Muscle layer of duodenum (tissue), 2 donors: ENCODE results near the gene FABP2.

Experiments
- H3K27ac ChIP-seq: one replicate; pipeline ENCODE4 v1.7.0; 2013; ENCODE audit warnings: mild to moderate bottlenecking, low read length
- H3K27me3 ChIP-seq: one replicate; pipeline ENCODE4 v1.7.0; 2013; ENCODE audit warnings: low read depth, mild to moderate bottlenecking, control low read depth, low read length
- H3K36me3 ChIP-seq, 2 donors: one replicate each; pipeline ENCODE4 v1.7.0; 2013; ENCODE audit warnings: low read length in 2 of 2, control low read depth in 1 of 2, mild to moderate bottlenecking in 1 of 2; ENCODE audit not compliant: insufficient read depth in 2 of 2, control insufficient read depth in 1 of 2
- H3K4me1 ChIP-seq, 2 donors: one replicate each; pipeline ENCODE4 v1.7.0; 2013; ENCODE audit warnings: low read length in 2 of 2, mild to moderate bottlenecking in 2 of 2, control low read depth in 1 of 2, moderate library complexity in 1 of 2; ENCODE audit not compliant: insufficient read depth in 2 of 2, control insufficient read depth in 1 of 2
- H3K4me3 ChIP-seq, 2 donors: one replicate each; pipeline ENCODE4 v1.7.0; 2013; ENCODE audit warnings: low read length in 2 of 2, low read depth in 1 of 2, mild to moderate bottlenecking in 1 of 2
- H3K9me3 ChIP-seq, 2 donors: one replicate each; pipeline ENCODE4 v1.7.0; 2013; ENCODE audit warnings: low read length in 2 of 2, control low read depth in 1 of 2, mild to moderate bottlenecking in 1 of 2; ENCODE audit not compliant: control insufficient read depth in 1 of 2
- donor health status: healthy.

The FABP2 gene

DNA sequence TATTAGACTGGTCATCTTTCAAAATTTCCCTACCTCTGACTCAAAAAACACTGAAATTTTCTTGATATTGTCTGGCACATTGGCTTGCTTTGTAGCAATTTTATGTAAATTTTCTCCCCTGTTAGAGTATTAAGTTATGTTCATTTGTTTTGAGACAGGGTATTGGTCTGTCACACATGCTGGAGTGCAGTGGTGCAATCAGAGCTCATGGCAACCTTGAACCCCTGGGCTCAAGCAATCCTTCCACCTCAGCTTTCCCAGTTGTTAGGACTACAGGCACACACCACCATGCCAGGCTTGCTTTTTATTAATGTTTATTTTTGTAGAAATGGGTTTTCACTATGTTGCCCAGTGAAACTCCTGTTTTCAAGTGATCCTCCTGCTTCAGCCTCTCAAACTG lies 17.5 kb downstream of the FABP2 start:
- Histone ChIP-seq H3K4me1 (no peaks in the 10 kb centered on the region), H3K9me3 (no peaks in the 10 kb centered on the region), H3K27me3 (no peaks in the 10 kb centered on the region), H3K27ac (no peak overlapping the region), H3K36me3 (no peaks in the 10 kb centered on the region), H3K4me3 (no peak overlapping the region)

DNA sequence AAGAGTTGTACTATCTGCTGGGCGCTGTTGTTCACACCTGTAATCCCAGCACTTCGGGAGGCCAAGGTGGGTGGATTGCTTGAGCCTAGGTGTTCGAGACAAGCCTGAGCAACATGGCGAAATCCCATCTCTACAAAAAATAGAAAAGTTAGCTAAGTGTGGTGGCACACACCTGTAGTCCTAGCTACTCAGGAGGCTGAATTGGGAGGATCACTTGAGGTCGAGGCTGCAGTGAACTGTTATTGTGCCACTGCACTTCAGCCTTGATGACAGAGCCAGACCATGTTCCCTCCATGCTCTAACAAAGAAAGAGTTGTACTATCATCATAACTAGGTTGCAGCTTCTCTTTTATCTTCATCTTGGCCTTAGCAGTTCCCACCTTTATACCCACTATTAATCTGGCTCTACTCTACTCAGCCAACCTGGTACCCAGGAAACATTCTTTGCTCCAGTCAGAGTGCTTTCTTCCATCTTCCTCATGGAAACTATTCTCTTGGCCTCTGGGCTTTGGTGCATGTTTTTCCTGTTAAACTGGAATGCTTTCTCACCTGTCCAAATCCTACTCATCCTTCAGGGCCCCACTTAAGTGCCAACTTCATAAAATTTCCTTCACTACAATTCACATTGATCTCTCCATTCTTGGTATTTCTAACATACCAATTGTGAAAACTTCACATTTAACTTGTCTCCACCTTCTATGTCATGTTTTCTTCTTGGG lies 18.2 kb downstream of the FABP2 start:
- no peaks in the 10 kb centered on the region for H3K27me3 ChIP-seq
- no peak overlapping the region for H3K27ac ChIP-seq
- no peak overlapping the region for H3K4me3 ChIP-seq
- H3K4me1 ChIP-seq = peaks cover under 1 to 4% of the 10 kb centered on the region in 2 donors
- H3K9me3 ChIP-seq = no peaks in the 10 kb centered on the region
- H3K36me3 ChIP-seq = no peaks in the 10 kb centered on the region

DNA sequence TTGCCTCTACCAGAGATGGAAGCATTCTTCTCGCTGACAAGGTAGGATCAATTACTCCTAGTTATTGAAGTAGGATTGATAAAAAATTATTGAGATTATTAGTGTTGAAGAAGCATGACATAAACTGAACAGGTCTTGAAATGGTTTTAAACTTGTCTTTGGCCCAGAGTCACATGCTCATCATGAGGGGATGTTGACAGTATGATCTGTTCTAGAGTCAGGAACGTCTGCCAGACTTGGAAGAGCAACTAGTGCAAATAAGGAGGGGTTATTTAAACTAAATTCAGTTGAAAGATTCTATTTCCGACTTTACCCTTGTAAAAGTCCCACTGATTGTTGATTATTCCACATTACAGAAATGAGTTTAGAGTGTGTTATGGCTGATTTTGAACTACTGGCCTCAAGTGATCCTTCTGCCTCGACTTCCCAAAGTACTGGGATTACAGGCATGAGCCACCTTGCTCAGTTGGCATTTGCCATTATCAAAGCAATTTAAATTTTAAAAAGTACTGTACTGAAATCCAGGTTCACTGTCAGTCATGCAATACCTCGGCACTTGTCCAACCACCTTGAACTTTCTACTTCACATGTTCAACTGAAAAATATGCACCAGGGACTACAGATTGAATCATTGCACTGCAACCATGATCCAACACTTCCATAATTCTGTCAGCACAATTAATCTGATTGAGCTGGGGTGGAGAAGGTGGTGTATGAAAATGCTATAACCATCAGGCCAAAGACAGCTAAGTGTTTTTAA lies 19.7 kb downstream of the FABP2 start:
- Histone ChIP-seq H3K27me3 (no peaks in the 10 kb centered on the region), H3K36me3 (peaks cover 0 to under 1% of the 10 kb centered on the region in 2 donors), H3K9me3 (no peaks in the 10 kb centered on the region), H3K27ac (no peak overlapping the region), H3K4me1 (peaks cover 9% of the 10 kb centered on the region in 2 donors), H3K4me3 (no peak overlapping the region)

DNA sequence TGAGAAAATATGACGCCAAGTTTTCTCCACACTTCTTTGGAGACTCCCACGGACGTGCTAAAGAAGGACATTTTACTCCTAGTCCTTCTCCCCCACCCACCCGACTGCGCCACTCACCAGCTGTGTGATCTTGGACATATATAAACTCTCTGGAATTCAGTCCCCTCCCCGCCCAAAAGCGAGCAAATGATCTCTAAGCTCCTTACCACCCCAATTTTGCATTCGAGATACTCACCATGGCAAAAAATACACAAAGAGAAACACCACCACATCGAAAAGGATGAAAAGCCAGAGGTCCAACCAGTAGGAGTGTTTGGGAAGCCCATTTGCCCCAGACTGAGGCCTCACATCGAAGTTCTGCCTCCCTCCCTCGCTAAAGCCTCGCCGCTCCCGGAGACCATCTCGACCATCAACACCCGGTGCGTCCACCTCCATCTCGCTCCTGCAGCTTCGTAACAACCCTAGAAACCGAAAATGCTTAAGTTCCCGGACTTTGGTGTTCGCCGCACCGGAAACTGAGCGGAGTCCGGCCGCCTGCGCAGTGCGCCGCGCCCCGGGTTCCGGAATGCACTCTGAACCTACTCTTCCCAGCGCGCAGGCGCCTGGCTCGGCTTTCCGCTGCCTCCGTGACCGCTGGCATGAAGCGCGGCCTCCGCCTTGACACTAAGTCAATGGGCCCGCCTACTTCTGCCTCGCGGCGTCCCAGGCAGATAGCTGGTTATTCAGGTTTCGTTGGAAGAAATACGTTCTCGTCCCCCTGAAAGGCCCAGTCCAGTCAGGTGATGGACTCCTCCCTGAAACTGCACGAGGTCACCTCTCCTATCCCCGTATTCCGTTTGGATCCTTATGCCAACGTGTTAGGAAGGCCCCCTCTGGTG lies 21.6 kb downstream of the FABP2 start:
- H3K4me1 ChIP-seq = peaks cover 9% of the 10 kb centered on the region in 2 donors
- peak overlapping the region; percentile 74 to 83 for H3K4me3 ChIP-seq
- peaks cover 13 to 16% of the 10 kb centered on the region in 2 donors for H3K36me3 ChIP-seq
- no peaks in the 10 kb centered on the region for H3K9me3 ChIP-seq
- peak overlapping the region; percentile 99 for H3K27ac ChIP-seq
- no peaks in the 10 kb centered on the region for H3K27me3 ChIP-seq

DNA sequence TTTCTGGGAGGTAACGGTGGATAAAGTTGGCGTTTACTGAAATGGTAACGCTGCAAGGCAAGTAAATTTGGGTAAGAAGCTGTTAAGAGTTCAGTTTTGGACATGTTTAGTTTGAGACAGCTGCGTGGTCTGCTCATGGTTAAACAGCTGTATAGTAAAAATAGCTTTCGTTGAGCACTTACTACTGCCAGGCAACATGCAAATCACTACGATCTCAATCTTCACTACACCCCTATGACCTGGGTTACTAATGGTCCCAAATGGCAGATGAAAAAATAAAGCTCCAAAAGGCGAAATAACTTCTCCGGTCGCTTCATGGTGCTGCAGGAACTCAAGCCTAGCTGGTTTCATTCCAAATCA lies 22.2 kb downstream of the FABP2 start:
- Histone ChIP-seq H3K27ac (peak overlapping the region; percentile 99), H3K36me3 (peaks cover 13 to 16% of the 10 kb centered on the region in 2 donors), H3K4me1 (peaks cover 9% of the 10 kb centered on the region in 2 donors), H3K9me3 (no peaks in the 10 kb centered on the region), H3K27me3 (no peaks in the 10 kb centered on the region), H3K4me3 (peak overlapping the region; percentile 74 to 83)

DNA sequence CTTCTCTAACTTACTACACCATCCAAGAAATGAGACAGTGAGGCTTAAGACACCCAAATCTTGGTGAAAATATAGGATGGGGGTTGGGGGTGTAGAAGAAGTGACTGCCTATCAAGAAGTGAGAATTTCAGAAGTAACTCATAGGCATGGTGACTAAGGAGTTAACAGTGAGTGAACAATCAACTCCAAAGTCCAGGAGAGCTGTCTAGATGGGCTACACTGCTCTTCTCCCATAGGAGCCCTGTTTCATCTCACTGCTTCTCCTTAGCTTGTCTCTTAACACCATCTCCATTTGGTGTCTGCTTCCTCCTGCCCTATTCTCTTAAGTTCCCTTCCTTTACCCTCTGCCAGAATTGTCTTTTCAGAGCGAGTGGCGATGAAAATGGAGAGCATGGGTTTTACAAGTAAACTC lies 22.7 kb downstream of the FABP2 start:
- Histone ChIP-seq H3K27ac (peak overlapping the region; percentile 99), H3K9me3 (no peaks in the 10 kb centered on the region), H3K4me3 (peak overlapping the region; percentile 74 to 83), H3K4me1 (peaks cover 9% of the 10 kb centered on the region in 2 donors), H3K36me3 (peaks cover 13 to 16% of the 10 kb centered on the region in 2 donors), H3K27me3 (no peaks in the 10 kb centered on the region)

DNA sequence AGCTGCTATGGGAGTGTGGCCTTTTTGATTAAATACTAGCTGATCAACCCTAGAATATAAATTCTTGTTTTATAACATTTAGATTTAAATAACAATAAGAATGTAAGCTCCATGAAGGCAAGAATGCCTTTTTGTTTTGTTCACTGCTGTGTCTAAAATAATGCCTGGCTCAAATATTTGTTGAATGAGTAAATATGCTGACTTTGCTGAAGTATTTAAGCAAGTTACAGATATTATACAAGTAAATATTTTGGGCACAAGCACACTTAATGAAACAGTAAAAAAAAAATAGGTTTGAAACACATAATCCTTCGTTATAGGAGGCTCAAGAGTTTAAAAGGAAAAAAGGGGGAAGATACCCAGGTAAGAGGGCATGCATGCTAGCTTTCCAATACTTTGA lies 24.1 kb downstream of the FABP2 start:
- H3K4me1 ChIP-seq = peaks cover 9% of the 10 kb centered on the region in 2 donors
- H3K4me3 ChIP-seq = peak overlapping the region; percentile 74 to 83
- H3K36me3 ChIP-seq = peaks cover 16 to 20% of the 10 kb centered on the region in 2 donors

DNA sequence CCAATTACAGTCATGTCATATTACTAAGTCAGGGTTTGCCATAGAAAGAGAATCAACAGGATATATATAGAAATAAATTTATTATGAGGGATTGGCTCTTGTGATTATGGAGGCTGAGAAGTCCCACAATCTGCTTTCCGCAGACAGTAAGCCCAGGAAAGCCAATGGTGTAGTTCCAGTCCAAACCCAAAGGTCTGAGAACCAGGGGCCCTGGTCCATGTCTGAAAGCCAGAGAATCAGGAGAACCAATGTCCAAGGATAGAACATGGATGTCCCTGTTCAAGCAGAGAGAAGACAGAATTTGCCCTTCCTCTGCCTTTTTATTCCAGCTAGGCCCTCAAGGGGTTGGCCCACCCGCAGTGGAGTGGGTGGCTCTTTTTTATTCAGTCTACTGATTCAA lies 25.6 kb downstream of the FABP2 start:
- Histone ChIP-seq H3K27me3 (no peaks in the 10 kb centered on the region), H3K4me1 (peaks cover 9% of the 10 kb centered on the region in 2 donors), H3K27ac (no peak overlapping the region), H3K9me3 (no peaks in the 10 kb centered on the region), H3K4me3 (no peak overlapping the region), H3K36me3 (peaks cover 20 to 27% of the 10 kb centered on the region in 2 donors)

More for the DNA sequence above, 24.1 kb downstream of the FABP2 start:
- Histone ChIP-seq H3K27me3 (no peaks in the 10 kb centered on the region), H3K27ac (no peak overlapping the region), H3K9me3 (no peaks in the 10 kb centered on the region)

DNA sequence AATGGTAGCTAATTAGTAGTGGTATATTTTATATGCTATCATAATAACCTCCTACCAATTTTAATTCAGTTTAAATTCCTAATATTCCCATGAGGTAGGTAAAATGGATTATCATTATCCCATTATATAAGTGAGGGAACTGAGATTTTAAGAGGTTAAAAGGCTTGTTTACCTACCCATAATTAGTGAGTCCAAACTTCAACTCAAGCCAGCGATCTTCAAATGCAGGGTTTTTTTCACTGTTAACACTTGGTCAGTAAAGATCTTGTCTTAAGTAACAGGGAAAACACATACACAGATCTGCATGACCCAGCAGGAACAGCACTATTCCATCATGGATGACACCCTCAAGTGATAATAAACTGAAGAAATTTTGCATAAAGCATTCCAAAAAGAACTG lies 31.3 kb downstream of the FABP2 start:
- peaks cover 0 to 3% of the 10 kb centered on the region in 2 donors for H3K4me1 ChIP-seq
- H3K9me3 ChIP-seq = no peaks in the 10 kb centered on the region
- peaks cover 7 to 11% of the 10 kb centered on the region in 2 donors for H3K36me3 ChIP-seq
- no peaks in the 10 kb centered on the region for H3K27me3 ChIP-seq
- H3K4me3 ChIP-seq = no peak overlapping the region
- H3K27ac ChIP-seq = no peak overlapping the region

DNA sequence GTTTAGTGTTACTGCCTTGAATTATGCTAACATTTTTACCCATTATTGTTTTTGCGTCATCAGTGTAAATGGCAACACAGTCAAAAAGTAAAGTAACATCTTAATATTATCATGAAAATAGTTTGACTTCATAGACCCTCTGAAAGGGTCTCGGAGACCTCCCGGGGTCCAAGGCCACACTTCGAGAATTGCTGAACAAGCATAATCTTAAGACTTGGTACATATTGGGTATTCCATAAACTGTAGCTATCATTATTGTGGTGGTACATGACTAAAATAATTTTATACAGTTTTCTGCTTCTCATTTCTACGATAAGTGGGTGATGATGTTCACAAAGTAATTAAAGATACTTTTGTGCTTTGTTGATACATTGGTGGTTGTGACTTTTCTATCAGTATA lies 32.6 kb downstream of the FABP2 start:
- Histone ChIP-seq H3K36me3 (peaks cover 7 to 11% of the 10 kb centered on the region in 2 donors), H3K9me3 (no peaks in the 10 kb centered on the region), H3K27me3 (no peaks in the 10 kb centered on the region), H3K4me3 (no peak overlapping the region), H3K4me1 (peaks cover 0 to 8% of the 10 kb centered on the region in 2 donors), H3K27ac (no peak overlapping the region)
